Measurements from ENCODE around the gene PDIA2.

The PDIA2 gene

DNA sequence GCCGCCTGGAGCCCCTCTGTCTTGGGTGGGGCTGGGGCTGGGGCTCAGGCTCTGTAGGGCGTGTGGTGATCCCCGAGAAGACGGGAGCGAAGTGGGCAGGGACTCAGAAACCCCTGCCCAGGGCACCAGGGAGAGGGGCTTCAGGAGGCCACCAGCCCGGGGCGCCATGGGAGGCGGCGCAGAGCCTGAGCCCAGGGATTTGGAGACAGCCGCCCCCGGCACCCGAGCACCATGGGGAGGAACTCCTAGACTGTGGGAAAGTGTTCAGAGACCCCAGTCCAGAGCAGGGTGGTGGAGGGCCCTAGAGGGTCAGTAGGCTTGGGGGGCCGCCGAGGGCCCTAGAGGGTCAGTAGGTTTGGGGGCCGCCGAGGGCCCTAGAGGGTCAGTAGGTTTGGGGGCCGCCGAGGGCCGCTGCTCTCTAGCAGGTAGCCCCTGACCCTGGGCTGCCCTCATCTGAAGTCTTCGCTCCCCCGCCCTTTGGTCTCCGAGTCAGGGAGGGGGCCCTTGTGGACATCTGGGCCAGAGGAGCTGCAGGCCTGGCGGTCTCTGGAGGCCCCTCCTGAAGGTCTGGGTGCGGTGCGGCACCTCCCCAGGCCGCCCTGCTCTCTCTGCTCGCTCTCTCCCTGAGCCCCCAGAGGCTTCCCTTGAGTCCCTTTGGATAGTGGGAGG is 1.8 kb upstream of the PDIA2 start:
- DNase-seq (ENCODE audit: low read depth), result no peak

DNA sequence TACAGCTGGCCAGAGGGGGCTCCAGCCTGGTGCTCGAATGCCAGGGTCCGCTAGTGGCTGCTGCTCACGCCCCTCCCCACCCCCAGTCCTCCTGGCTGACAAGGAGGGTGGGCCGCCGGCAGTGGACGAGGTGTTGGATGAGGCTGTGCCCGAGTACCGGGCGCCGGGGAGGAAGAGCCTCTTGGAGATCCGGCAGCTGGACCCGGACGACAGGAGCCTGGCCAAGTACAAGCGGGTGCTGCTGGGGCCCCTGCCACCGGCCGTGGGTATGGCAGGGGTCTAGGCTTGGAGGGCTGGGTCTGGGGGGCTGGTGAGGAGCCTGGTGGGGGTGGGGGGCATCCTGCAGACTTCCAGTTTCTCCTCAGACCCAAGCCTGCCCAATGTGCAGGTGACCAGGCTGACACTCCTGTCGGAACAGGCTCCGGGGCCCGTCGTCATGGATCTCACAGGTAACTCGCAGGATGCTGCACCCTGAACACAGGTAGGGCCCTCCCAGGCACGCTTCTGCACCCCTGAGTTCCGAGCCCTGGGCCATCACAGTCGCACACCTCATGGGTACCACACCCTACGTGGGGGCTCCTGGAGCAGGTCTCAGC is 1.2 kb upstream of the PDIA2 start:
- no peak for DNase-seq (ENCODE audit: low read depth)

DNA sequence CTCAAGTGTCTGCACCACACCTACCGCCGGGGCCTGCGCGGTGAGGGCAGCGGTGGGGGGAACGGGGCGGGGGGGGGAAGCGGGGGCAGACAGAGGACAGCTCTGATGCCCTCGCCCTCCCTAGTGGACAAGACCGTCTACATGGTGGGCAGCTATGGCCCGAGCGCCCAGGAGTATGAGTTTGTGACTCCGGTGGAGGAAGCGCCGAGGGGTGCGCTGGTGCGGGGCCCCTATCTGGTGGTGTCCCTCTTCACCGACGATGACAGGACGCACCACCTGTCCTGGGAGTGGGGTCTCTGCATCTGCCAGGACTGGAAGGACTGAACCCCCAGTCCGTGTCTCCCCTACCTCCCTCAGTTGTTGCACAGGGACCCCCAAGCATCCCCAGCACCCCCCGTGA is 473 bp upstream of the PDIA2 start:
- DNase-seq (ENCODE audit: low read depth), result no peak

DNA sequence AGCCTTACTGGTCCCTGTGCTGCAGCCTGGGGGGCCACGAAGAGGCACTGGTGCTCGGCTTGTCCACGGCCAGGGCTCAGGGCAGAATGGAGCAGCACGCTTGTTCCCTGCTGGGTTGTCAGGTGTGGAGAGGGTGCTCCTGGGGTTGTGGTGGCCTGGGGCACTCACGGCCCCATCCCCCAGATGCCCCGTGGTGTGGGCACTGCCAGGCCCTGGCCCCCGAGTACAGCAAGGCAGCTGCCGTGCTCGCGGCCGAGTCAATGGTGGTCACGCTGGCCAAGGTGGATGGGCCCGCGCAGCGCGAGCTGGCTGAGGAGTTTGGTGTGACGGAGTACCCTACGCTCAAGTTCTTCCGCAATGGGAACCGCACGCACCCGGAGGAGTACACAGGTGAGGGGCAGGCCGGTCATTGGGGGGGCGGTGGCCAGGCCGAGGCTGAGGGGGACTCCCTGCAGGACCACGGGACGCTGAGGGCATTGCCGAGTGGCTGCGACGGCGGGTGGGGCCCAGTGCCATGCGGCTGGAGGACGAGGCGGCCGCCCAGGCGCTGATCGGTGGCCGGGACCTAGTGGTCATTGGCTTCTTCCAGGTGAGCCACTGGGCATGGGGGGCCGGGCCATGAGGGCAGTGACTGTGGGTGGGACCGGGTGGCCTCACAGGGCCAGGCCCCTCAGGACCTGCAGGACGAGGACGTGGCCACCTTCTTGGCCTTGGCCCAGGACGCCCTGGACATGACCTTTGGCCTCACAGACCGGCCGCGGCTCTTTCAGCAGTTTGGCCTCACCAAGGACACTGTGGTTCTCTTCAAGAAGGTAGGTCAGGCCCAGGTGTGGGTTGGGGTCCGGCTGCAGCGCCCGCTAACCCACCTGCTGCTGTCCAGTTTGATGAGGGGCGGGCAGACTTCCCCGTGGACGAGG is 1.5 kb downstream of the PDIA2 start:
- no peak for DNase-seq (ENCODE audit: low read depth)

DNA sequence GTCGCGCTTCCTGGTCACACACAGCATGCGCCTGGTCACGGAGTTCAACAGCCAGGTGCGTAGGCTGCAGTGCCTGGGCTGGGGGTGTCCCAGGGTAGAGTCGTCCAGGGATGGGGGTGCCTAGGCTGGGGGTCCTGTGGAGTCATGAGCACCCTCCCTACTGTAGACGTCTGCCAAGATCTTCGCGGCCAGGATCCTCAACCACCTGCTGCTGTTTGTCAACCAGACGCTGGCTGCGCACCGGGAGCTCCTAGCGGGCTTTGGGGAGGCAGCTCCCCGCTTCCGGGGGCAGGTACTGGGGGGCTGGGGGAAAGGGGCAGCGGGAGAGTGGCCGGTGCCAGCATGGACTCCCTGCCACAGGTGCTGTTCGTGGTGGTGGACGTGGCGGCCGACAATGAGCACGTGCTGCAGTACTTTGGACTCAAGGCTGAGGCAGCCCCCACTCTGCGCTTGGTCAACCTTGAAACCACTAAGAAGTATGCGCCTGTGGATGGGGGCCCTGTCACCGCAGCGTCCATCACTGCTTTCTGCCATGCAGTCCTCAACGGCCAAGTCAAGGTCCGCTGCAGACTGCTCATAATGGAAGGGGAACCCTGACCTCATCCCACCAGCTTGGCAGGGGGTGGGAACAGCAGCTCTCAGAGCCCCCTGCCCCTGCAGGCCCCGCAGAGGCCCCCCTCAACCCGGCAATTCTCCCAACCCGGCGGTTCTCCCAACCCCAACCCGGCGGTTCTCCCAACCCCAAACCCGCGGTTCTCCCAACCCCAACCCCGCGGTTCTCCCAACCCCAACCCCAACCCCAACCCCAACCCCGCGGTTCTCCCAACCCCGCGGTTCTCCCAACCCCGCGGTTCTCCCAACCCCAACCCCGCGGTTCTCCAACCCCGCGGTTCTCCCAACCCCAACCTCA is 2.4 kb downstream of the PDIA2 start:
- no peak for DNase-seq (ENCODE audit: low read depth)

DNA sequence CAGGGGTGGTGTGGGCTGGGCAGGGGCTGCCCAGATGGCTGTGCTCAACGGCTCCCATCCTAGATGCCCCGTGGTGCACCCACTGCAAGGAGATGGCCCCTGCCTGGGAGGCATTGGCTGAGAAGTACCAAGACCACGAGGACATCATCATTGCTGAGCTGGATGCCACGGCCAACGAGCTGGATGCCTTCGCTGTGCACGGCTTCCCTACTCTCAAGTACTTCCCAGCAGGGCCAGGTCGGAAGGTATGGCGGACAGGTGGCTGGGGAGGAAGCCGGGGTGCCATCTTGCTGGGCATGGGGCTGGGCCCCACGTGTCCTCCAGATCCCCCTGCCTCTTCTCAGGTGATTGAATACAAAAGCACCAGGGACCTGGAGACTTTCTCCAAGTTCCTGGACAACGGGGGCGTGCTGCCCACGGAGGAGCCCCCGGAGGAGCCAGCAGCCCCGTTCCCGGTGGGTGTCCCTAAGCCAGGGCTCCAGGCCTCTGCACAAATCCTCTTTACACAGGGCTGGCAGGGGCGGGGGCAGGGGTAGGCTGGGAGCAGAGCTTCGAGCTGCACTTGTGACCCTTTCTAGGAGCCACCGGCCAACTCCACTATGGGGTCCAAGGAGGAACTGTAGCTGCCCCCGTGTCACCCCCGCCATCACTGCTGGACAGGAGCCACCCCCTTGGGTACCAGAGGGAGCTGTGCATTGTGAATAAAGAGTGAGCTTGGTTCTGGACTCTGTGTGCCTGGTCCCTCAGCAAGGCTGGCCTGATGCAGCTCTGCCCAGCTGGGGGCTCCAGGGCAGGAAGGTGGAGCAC is 3.7 kb downstream of the PDIA2 start:
- DNase-seq (ENCODE audit: low read depth), result no peak

DNA sequence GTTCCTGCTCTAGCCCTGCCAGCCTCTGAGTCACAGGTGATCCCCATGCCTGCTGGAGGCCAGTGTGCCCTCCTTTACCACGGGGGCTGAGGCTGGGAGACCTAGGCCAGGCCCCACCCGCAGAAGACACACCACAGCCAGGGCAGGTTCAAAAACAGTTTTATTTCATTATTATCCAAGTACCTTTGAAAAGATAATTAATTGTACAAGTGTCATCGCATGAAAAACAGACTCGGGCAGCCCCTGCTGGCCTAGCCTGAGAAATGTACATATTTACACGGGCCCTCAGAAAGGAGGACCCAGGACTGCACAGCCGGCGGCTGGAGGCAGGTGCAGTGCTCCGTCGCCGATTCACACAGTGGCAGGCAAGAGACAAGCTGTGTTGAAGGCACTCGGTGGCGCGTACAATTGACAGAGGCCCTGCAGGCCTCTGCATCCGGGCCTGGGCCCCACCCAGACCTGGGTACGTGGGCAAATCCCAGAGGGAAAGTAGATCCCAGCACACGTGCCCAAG is 4.4 kb downstream of the PDIA2 start:
- no peak for DNase-seq (ENCODE audit: low read depth)

DNA sequence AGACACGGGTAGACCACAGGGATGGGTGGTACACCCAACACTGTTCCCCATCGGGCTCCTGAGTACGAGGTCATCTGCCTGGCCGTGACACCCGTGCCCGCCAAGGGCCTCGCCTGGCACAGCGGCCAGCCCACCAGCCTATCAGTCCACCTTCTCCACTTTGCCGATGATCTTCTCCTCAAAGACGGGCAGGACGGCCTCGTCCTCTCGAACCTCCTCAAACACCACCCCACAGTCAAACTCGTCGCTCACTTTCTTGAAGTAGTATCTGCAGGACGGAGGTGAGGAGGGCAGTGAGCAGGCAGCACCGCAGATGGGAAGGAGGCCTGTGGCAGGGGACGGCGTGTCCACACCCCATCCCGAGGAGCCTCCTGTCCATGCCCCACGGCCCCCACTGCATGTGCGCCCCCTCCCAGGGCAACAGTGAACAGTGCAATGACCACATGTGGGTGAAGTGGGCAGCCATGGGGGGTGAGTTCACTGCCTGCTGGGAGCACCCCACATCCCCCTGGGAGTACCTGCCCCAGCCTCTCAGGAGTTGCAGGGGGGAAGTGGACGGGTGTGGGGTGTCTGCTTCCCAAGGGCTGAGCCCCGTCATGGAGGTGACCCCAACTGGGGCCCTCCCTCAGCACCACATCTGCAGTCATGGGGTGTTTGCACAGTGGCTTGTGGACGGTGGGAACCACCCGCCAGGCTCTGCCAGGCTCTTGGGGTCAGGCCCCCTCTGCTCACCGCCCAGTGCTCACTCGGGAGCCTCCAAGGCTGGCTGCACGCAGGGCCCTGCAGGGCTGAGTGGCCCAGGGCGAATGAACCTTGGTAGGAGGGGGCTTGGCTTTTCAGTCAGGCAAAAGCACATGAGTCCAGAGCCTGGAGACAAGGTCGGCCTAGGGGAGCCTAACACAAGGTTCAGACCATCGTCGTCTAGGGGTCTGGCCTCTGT is 5.3 kb downstream of the PDIA2 start:
- no peak for DNase-seq (ENCODE audit: low read depth)

DNA sequence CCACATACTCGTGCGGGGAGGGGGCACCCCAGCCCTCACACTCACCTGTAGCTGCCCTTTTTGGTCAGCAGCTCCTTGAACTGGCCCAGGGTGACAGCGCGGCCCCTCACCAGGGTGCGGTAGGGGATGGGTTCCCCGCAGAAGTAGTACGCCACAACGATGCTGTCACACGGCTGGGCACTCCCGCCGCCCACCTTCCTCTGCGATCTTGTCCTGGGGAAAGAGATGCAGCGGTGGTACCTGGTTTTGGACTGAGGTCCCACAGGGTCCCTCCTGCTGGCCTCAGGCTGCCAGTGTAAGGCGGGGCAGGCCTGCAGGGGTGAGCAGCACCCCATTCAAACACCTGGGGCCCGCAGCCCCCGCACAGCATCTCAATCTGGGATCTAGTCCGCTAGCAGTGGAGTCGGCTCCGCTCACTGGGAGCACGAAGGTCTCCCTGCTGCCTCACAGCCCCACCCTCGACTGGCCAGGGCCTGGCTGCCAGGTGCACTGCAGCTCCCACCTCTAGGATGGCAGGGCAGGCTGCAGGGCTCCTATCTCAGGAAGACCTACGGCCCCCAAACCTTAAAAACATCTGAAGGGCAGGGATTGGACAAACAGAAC is 6.5 kb downstream of the PDIA2 start:
- no peak for DNase-seq (ENCODE audit: low read depth)

DNA sequence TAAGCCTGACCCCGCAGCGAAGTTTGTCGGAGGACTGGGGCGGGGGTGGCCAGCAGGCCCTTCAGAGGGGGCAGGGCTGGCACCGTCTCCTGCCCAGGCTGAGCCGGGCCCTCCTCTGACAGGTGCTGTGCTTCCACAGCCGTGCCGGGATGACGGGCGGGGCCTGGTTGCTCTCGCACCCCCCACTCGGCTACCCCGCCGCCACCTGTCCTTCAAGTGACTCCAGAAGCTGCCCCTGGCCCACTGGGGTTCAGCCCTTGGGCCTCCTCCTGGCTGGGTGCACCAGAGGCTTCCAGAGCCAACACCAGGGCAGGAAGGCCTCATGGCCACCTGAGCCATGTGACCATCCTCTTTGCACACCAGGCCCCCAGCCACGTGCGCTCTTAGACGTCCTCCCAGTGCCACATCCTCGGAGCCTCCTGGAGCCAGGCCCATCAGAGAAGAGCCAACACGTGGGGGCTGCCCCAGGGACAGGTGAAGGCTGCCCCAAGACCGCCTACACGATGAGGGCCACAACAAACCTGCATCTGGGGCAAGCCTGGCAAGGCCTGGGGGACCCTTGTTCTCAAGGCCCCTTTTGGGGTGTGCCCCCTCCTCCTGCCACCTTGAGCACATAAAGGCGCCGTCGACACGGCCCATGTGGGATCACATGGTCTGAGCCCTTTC is 7.2 kb downstream of the PDIA2 start:
- DNase-seq (ENCODE audit: low read depth), result no peak

DNA sequence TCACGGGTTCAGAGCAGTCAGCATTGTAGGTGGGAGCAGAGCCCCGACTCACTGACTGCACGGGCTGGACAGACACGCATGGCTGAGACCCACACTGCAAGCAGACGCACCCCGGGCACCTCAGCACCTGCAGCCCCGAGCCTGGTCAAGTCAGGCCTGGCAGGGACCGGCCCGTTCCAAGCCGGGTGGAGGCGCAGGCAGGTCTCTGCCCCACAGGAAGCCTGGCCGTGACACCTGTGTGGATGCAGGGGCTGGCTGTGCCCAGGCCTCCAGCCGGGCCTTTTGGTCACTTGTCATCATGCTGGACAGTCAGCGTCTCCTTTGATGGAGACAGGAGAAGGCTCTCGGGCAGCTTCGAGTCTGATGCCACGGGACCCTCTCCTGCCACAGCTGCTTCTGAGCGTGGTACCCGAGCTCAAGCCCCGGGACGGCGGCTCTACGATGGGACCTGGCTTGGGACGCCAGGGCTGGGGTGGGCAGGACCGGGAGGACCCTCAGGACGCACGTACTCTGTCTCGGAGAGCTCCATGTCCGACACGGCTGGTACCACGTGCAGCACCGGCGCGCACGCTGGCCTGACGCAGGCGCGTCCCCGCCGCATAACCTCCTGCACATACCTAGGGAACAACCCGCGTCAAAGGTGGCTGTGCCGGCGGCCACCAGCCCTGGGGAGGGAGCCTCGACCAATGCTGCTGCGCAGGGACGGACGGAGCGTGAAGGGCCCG is 7.9 kb downstream of the PDIA2 start:
- DNase-seq (ENCODE audit: low read depth), result no peak

DNA sequence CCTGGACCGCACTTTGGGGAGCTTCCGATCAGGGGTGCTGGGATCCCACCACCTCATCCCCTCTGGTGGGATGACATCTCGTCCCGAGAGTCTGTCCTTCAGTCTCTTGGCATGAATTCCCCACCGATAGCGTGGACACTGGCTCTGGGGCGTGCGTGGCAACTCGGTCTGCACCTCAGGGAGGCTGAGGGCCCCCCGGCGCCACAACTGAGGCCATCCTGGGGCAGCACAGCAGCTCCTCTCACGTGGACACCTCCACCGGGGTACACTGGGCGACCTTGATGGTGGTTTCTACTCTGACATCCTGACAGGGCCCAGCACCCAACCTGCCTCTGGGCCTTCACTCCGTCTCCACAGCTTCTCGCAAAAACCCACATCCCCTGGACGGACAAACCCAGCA is 8.6 kb downstream of the PDIA2 start:
- DNase-seq (ENCODE audit: low read depth), result no peak

DNA sequence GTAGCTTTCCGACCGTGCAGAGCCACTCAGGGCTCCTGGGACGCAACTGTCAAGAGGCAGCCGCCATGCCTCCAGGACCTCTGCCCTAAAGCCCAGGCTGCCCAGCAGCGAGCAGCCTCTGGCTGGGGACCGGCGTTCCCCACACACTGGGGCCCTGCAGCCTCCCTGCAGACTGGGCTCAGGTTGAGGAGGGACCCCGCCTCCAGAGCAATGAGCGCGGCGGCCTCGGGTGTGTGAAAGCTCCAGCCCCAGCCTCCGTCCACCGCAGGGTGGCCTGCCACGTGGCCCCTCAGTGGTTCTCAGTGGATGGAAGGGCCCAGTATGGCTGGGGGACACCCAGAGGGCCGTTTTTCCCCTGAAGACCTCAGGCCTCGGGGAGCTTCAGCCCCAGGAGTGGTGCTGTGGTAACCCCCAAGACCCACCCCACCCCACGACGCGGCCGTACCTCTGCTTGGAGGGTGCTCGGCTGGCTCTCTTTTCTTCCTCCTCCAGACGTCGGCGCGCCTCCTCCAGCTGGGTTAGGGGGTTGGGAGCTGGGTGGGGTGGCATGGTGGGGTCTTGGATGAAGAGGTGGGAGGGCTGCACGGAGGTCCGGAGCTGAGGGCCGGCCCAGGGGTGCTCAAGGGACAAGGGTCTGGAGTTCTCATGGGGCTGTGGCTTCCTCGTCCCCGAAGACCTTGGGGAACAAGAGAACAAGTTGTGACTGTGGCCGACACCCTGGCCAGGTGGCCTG is 10.2 kb downstream of the PDIA2 start:
- no peak for DNase-seq (ENCODE audit: low read depth)

DNA sequence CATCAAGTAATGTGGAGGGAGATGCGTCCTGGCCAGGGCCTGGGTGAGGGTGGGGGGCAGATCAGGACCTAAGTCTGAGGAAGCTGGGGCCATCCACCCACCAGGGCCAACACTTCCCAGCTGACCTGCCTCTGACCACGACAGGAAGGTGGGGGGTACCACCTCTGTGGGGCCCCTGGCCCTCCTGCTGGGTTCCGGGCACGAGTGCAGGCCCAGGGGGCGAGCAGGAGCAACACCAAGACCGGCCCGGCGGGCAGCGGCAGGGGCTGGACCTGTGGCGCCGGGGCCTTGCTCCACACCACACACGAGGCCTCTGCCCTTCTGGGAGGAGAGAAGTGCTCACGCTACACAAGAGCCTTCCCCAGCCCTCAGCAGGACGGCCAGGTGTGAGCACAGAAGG is 13.3 kb downstream of the PDIA2 start:
- no peak for DNase-seq (ENCODE audit: low read depth)

DNA sequence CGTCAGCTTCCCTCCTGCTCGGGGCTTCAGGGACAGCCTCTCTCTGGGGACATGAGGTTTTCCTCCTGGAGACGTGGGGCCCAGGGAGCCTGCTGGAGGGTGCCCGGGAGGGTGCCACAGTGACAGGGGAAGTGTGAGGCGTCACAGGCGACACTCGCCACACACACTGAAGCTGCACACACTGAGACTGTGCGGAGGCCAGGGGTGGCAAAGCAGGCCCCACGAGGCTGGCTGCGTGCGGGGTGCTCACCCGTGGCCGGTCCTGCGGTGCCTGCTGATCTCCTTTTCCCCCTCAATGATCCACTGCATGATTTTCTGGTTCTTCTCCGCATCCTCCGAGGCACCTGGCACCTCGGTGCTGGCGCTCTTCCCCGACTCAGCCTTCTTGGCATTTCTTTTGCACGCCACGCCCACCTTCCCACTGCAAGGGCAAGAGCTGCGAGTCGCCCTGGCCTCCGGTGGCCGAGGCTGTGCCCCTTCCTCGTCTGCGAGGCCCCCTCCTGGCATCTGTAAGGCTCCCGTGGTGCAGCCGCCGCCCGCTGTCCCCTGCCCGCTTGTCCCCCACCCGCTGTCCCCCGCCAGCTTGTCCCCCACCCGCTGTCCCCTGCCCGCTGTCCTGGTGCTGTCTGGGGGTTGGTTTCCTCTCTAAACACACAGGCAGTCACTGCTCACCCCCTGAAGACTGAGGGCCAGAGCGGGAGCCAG is 14.0 kb downstream of the PDIA2 start:
- no peak for DNase-seq (ENCODE audit: low read depth)

DNA sequence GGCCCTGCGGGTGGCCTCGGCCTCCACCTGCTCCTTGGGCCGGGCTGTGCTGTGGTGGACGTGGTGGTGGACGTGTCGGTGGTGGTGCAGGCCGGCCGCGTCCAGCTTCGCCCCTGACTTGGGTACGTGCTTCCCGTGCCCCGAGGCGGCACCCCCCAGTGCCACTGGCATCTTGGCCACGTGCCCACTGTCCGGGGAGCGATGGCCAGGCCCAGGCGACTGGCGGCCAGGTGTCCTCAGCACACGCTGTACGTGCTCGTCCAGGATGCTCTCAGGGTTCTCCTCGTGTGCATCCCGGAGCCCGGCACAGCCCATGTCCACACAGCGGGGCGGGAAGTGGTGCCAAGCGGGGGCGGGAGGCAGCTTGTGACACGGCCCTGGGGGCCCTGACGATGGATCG is 14.9 kb downstream of the PDIA2 start:
- no peak for DNase-seq (ENCODE audit: low read depth)

DNA sequence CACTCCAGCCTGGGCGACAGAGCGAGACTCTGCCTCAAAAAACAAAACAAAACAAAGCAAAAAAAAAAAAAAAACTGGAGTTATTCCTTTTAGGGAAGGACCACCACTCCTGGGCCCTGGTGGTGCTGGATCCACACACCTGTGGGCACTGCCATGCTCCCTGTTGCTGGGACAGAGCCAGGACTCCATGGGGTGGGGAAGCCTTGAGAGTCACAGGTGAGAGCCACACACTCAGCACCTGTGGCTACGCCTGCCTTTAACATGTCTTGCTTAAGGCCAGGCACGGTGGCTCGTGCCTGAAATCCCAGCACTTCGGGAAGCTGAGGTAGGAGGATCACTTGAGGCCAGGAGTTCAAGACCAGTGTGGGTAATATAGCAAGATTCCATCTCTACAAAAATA is 18.3 kb downstream of the PDIA2 start:
- no peak for DNase-seq (ENCODE audit: low read depth)

Measured in stimulated activated CD8-positive, alpha-beta memory T cell treated with anti-CD3 and anti-CD28 coated beads, Interleukin-15, amount 100 ng/mL, for 24 hours (primary cell).